HepG2 (cell line): ENCODE results near the gene SMAD7. TPM values are rescaled to one million over a fixed set of nuclear protein-coding genes. Genes with fewer than 3 reads are reported as not detected.

ENCODE experiments used
- DZIP1 ChIP-seq: sonication (generic); formaldehyde crosslinking; IDR thresholded peaks from 2 replicates; pipeline ENCODE4 v1.5.0; 2020; ENCODE audit warnings: mild to moderate bottlenecking, missing genetic modification reagents
- FIP1L1 ChIP-seq: fragments of 200-400 bp; formaldehyde crosslinking; IDR thresholded peaks from 2 replicates; pipeline ENCODE4 v1.6.1; 2018; ENCODE audit warnings: low read depth, mild to moderate bottlenecking, low read length, moderate library complexity, borderline replicate concordance; ENCODE audit not compliant: insufficient read depth
- HMGA1 ChIP-seq: sonication (generic); formaldehyde crosslinking; conservative IDR thresholded peaks from 2 replicates; pipeline ENCODE4 v1.4.0; 2020; ENCODE audit warnings: missing genetic modification reagents
- HNF4G ChIP-seq, 2 experiments: sonication (generic) in 1 of 2; formaldehyde crosslinking in 1 of 2; IDR thresholded peaks; 2 replicates each; pipeline versions ENCODE4 v1.4.0 to v1.6.1; 2011 to 2020; ENCODE audit warnings: borderline replicate concordance in 2 of 2, low read depth in 2 of 2, mild to moderate bottlenecking in 2 of 2, low read length in 1 of 2, missing genetic modification reagents in 1 of 2, moderate library complexity in 1 of 2
- HOXA9 ChIP-seq: sonication (generic); formaldehyde crosslinking; IDR thresholded peaks from 2 replicates; pipeline ENCODE4 v1.8.1; 2022; ENCODE audit warnings: missing genetic modification reagents, mild to moderate bottlenecking, moderate library complexity, borderline replicate concordance
- MAZ ChIP-seq, 2 experiments: sonication (generic) in 1 of 2; formaldehyde crosslinking in 1 of 2; IDR thresholded peaks; 2 replicates each; pipeline versions ENCODE4 v1.5.0 to v1.6.1; 2012 to 2020; ENCODE audit warnings: low read depth in 2 of 2, mild to moderate bottlenecking in 2 of 2, borderline replicate concordance in 1 of 2, improper control_type of control experiment in 1 of 2, low read length in 1 of 2, missing genetic modification reagents in 1 of 2, moderate library complexity in 1 of 2
- NCOA5 ChIP-seq: sonication (generic); formaldehyde crosslinking; IDR thresholded peaks from 2 replicates; pipeline ENCODE4 v1.4.0; 2020; ENCODE audit warnings: missing genetic modification reagents
- NFE2L2 ChIP-seq: fragments of 150-350 bp; IDR thresholded peaks from 2 replicates; pipeline ENCODE4 v1.6.1; 2014; ENCODE audit warnings: low read length
- NFYC ChIP-seq: IDR thresholded peaks from 2 replicates; pipeline ENCODE4 v1.6.1; 2016; ENCODE audit warnings: missing genetic modification reagents, missing compliant biosample characterization
- NR2F1 ChIP-seq, 2 experiments: fragments of 450-650 bp in 1 of 2; formaldehyde crosslinking in 1 of 2; IDR thresholded peaks; 2 replicates each; pipeline versions ENCODE4 v1.5.0 to v1.6.1; 2016 to 2020; ENCODE audit warnings: mild to moderate bottlenecking in 1 of 2, missing compliant biosample characterization in 1 of 2, missing genetic modification reagents in 1 of 2, moderate library complexity in 1 of 2
- POGK ChIP-seq: sonication (generic); formaldehyde crosslinking; conservative IDR thresholded peaks from 2 replicates; pipeline ENCODE4 v1.8.0; 2022; ENCODE audit warnings: mild to moderate bottlenecking, moderate library complexity, missing genetic modification reagents
- RFXANK ChIP-seq: IDR thresholded peaks from 2 replicates; pipeline ENCODE4 v1.6.1; 2016
- ZBTB20 ChIP-seq: sonication (generic); formaldehyde crosslinking; IDR thresholded peaks from 2 replicates; pipeline ENCODE4 v1.8.1; 2023; ENCODE audit warnings: missing genetic modification reagents, low read depth, mild to moderate bottlenecking, borderline replicate concordance
- ZBTB21 ChIP-seq: sonication (generic); formaldehyde crosslinking; IDR thresholded peaks from 2 replicates; pipeline ENCODE4 v1.4.0; 2020; ENCODE audit warnings: missing genetic modification reagents
- ZNF317 ChIP-seq: sonication (generic); formaldehyde crosslinking; IDR thresholded peaks from 2 replicates; pipeline ENCODE4 v1.5.0; 2020; ENCODE audit warnings: mild to moderate bottlenecking, missing genetic modification reagents
- ZNF383 ChIP-seq: sonication (generic); formaldehyde crosslinking; IDR thresholded peaks from 2 replicates; pipeline ENCODE4 v1.4.0; 2020; ENCODE audit warnings: missing genetic modification reagents, mild to moderate bottlenecking, borderline replicate concordance
- ZNF567 ChIP-seq: sonication (generic); formaldehyde crosslinking; IDR thresholded peaks from 2 replicates; pipeline ENCODE4 v1.8.1; 2023; ENCODE audit warnings: mild to moderate bottlenecking, missing genetic modification reagents, borderline replicate concordance
- ZNF629 ChIP-seq: sonication (generic); formaldehyde crosslinking; conservative IDR thresholded peaks from 2 replicates; pipeline ENCODE4 v1.5.0; 2020; ENCODE audit warnings: missing genetic modification reagents
- ZNF672 ChIP-seq: sonication (generic); formaldehyde crosslinking; IDR thresholded peaks from 2 replicates; pipeline ENCODE4 v1.8.1; 2022; ENCODE audit warnings: missing genetic modification reagents
- polyA plus RNA-seq, 8 experiments: library from polyadenylated mRNA; depleted of rRNA in 3 of 8; stranded (reverse) in 7 of 8; unstranded in 1 of 8; fragments of >200 nt; fragmentation: Illumina TruSeq in 4 of 8; extraction: Trizol in 4 of 8; gene quantifications; 2 replicates each; pipeline versions ENCODE4 v1.2.1 to v1.2.3, GENCODE V29; 2011 to 2016; ENCODE audit warnings: low read depth in 4 of 8, missing spikeins in 1 of 8, mixed read lengths in 1 of 8; ENCODE audit not compliant: insufficient read depth in 1 of 8
- total RNA-seq, 5 experiments: library from RNA; depleted of rRNA; stranded (reverse); fragments of >200 nt; fragmentation: Illumina TruSeq; extraction: Trizol; gene quantifications; 2 replicates each; pipeline ENCODE4 v1.2.3, GENCODE V29; 2016; ENCODE audit warnings: low read depth in 1 of 5
- TF ChIP-seq, protein P1 (sequence below): sonication (generic); formaldehyde crosslinking; IDR thresholded peaks from 2 replicates; pipeline ENCODE4 v1.9.0; 2021; ENCODE audit warnings: missing genetic modification reagents, mild to moderate bottlenecking, borderline replicate concordance
- TF ChIP-seq, protein P2 (sequence below): fragments of 450-650 bp; IDR thresholded peaks from 2 replicates; pipeline ENCODE4 v1.6.1; 2017

SMAD7 gene
- total and polyA plus RNA-seq, 2 of the 13 experiments (the other 11 are each of a cell fraction or from before 2014, with no cell fraction given) = 17.4 to 24.7 TPM

DNA sequence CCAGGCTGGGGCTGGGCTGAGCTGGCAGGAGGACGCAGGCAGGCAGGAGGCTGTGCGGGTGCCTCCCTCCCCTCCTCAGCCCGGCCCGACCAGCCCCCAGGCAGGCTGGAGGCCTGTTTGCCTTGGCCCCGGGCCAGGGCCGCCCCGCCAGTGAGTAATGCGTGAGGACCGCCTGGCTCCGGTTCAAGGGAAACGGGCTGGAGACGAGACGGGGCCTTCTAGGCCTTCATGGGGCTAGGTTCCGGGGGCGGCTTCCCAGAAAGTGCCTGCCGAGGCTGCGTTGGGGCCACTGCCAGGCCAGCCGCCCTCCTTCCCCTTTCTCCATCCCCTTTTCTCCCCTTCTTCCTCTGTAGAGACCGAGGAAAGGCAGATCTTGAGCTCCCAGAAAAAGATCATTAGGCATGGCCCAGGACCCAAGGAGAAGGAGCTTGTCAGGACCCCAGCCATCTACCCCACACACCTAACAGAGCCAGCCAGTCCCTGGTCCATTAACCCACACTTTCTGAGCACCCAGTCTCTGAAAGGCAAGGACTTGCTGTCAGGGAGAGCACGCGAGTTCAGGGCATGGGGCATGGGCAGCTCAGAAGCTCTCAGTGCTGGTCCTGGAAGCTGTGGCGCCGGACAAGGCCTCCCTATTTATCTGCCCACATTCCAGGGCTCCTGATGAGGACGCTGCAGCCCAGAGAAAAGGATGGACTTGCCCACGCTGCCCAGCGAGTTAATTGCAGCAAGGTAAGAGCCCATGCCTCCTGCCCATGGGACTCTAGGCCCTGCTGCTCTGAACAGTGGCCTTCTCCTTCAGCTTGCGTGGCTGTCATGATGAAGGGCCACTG is 48.5 kb downstream of the SMAD7 start (continued):
- TF ChIP-seq MAZ (IDR thresholded peaks at IDR 0.05; ENCODE audit: borderline replicate concordance, low read depth, low read length) = peak; percentile 90
- TF ChIP-seq MAZ (CRISPR knock-in tag; IDR thresholded peaks at IDR 0.05; ENCODE audit: low read depth) = peak; percentile 82; the same call in 1 of the 2 replicates
- TF ChIP-seq, protein P1, sequence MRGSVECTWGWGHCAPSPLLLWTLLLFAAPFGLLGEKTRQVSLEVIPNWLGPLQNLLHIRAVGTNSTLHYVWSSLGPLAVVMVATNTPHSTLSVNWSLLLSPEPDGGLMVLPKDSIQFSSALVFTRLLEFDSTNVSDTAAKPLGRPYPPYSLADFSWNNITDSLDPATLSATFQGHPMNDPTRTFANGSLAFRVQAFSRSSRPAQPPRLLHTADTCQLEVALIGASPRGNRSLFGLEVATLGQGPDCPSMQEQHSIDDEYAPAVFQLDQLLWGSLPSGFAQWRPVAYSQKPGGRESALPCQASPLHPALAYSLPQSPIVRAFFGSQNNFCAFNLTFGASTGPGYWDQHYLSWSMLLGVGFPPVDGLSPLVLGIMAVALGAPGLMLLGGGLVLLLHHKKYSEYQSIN = no peak
- TF ChIP-seq ZNF567 (CRISPR knock-in tag) = peak; percentile 58; the same call in 1 of the 2 replicates
- TF ChIP-seq DZIP1 (CRISPR knock-in tag) = no peak
- TF ChIP-seq RFXANK (CRISPR knock-in tag) = no peak
- no peak; a peak in 1 of 4 replicates for TF ChIP-seq NR2F1 (CRISPR knock-in tag; IDR thresholded peaks at IDR 0.05)
- TF ChIP-seq ZNF672 (CRISPR knock-in tag) = no peak
- no peak for TF ChIP-seq HMGA1 (CRISPR knock-in tag)
- TF ChIP-seq POGK = peak; percentile 78; the same call in 1 of the 2 replicates
- peak; percentile 67; the same call in 1 of the 2 replicates for TF ChIP-seq ZNF317 (CRISPR knock-in tag)
- no peak for TF ChIP-seq ZBTB21 (CRISPR knock-in tag)
- TF ChIP-seq NFE2L2 = no peak
- no peak for TF ChIP-seq FIP1L1
- TF ChIP-seq, protein P2, sequence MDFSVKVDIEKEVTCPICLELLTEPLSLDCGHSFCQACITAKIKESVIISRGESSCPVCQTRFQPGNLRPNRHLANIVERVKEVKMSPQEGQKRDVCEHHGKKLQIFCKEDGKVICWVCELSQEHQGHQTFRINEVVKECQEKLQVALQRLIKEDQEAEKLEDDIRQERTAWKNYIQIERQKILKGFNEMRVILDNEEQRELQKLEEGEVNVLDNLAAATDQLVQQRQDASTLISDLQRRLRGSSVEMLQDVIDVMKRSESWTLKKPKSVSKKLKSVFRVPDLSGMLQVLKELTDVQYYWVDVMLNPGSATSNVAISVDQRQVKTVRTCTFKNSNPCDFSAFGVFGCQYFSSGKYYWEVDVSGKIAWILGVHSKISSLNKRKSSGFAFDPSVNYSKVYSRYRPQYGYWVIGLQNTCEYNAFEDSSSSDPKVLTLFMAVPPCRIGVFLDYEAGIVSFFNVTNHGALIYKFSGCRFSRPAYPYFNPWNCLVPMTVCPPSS = no peak
- no peak for TF ChIP-seq ZNF383 (CRISPR knock-in tag)
- no peak for TF ChIP-seq NFYC (CRISPR knock-in tag)
- TF ChIP-seq ZNF629 (CRISPR knock-in tag) = no peak
- TF ChIP-seq NCOA5 (CRISPR knock-in tag) = no peak
- TF ChIP-seq HNF4G (IDR thresholded peaks at IDR 0.05; ENCODE audit: borderline replicate concordance, low read depth, low read length) = no peak
- TF ChIP-seq HNF4G (CRISPR knock-in tag; IDR thresholded peaks at IDR 0.05; ENCODE audit: borderline replicate concordance, low read depth) = 0 out of 2 replicates have a peak, but pooled peaks have one; percentile 64
- no peak for TF ChIP-seq ZBTB20
- TF ChIP-seq HOXA9 (CRISPR knock-in tag) = no peak
